Astrocyte (in vitro differentiated cells and primary cell): ENCODE results near the gene ST6GALNAC6. TPM values are rescaled to one million over a fixed set of nuclear protein-coding genes. Genes with fewer than 3 reads are reported as not detected.

ENCODE experiments used
- DNase-seq: peaks from one replicate; pipeline ENCODE4 v3.0.0-alpha.2; 2010; ENCODE audit warnings: low read depth
- FAIRE-seq: peaks from 2 replicates; lab custom pipeline; 2011; peaks lifted over from hg19 to GRCh38; lab: Jason Lieb, UNC
- H2AFZ ChIP-seq: 2 replicates; pipeline ENCODE4 v1.6.0; 2012; ENCODE audit warnings: low read depth, low read length, inconsistent platforms
- H3K27ac ChIP-seq: 2 replicates; pipeline ENCODE4 v1.5.1; 2011; ENCODE audit warnings: low read depth, low read length, inconsistent platforms
- H3K27me3 ChIP-seq: 2 replicates; pipeline ENCODE4 v1.6.0; 2011; ENCODE audit warnings: low read length, inconsistent platforms; ENCODE audit not compliant: insufficient read depth
- H3K36me3 ChIP-seq: 2 replicates; pipeline ENCODE4 v1.5.1; 2011; ENCODE audit warnings: low read length, inconsistent platforms; ENCODE audit not compliant: insufficient read depth
- H3K4me1 ChIP-seq: 2 replicates; pipeline ENCODE4 v1.5.1; 2011; ENCODE audit warnings: low read length, inconsistent platforms; ENCODE audit not compliant: insufficient read depth
- H3K4me2 ChIP-seq: 2 replicates; pipeline ENCODE4 v1.6.0; 2012; ENCODE audit warnings: low read length, inconsistent platforms
- H3K4me3 ChIP-seq: 2 replicates; pipeline ENCODE4 v1.5.1; 2011; ENCODE audit warnings: low read depth, mild to moderate bottlenecking, low read length, inconsistent platforms; ENCODE audit not compliant: insufficient read depth
- H3K79me2 ChIP-seq: 2 replicates; pipeline ENCODE4 v1.6.0; 2012; ENCODE audit warnings: mild to moderate bottlenecking, low read length, inconsistent platforms; ENCODE audit not compliant: insufficient read depth
- H3K9ac ChIP-seq: 2 replicates; pipeline ENCODE4 v1.6.0; 2012; ENCODE audit warnings: mild to moderate bottlenecking, low read length, inconsistent platforms
- H3K9me3 ChIP-seq: 2 replicates; pipeline ENCODE4 v1.5.1; 2012; ENCODE audit warnings: low read depth, mild to moderate bottlenecking, low read length, inconsistent platforms; ENCODE audit not compliant: insufficient read depth
- H4K20me1 ChIP-seq: 2 replicates; pipeline ENCODE4 v1.6.0; 2012; ENCODE audit warnings: low read length, inconsistent platforms; ENCODE audit not compliant: insufficient read depth
- H3K27ac Mint-ChIP-seq: one replicate; pipeline ENCODE4 v1.8.0; 2021; ENCODE audit warnings: mild to moderate bottlenecking, mixed read lengths; ENCODE audit not compliant: unreplicated experiment
- H3K27me3 Mint-ChIP-seq: one replicate; pipeline ENCODE4 v1.8.0; 2021; ENCODE audit warnings: low read depth, mixed read lengths; ENCODE audit not compliant: unreplicated experiment
- H3K36me3 Mint-ChIP-seq: one replicate; pipeline ENCODE4 v1.8.0; 2021; ENCODE audit warnings: low read depth, mixed read lengths; ENCODE audit not compliant: unreplicated experiment
- H3K4me1 Mint-ChIP-seq: one replicate; pipeline ENCODE4 v1.8.0; 2021; ENCODE audit warnings: low read depth, mixed read lengths; ENCODE audit not compliant: unreplicated experiment
- H3K4me3 Mint-ChIP-seq: one replicate; pipeline ENCODE4 v1.8.0; 2021; ENCODE audit warnings: mild to moderate bottlenecking, moderate library complexity, mixed read lengths; ENCODE audit not compliant: unreplicated experiment
- H3K9me3 Mint-ChIP-seq: one replicate; pipeline ENCODE4 v1.8.0; 2021; ENCODE audit warnings: mild to moderate bottlenecking, mixed read lengths; ENCODE audit not compliant: unreplicated experiment
- CTCF ChIP-seq: IDR thresholded peaks from 2 replicates; pipeline ENCODE4 v1.5.1; 2011; ENCODE audit warnings: low read depth, mild to moderate bottlenecking, inconsistent platforms, low read length, moderate library complexity; ENCODE audit not compliant: insufficient read depth
- EZH2 ChIP-seq: IDR thresholded peaks from 2 replicates; pipeline ENCODE4 v1.6.1; 2012; ENCODE audit warnings: mild to moderate bottlenecking, low read length, inconsistent platforms; ENCODE audit not compliant: insufficient read depth
- total RNA-seq: library from RNA; stranded (reverse); gene quantifications from 2 replicates; pipeline ENCODE4 v1.2.1, GENCODE V29; 2021

Gene ST6GALNAC6
- total RNA-seq, 1 donor from 2014 or later = 30.4 TPM

- Histone ChIP-seq H3K9me3 (no peaks in the 10 kb centered on the region), H3K36me3 (peaks cover under 1% of the 10 kb centered on the region), H3K4me1 (peaks cover 40% of the 10 kb centered on the region), H3K9ac (peak within 1 kb of the TSS; percentile 82), H4K20me1 (no peaks in the 10 kb centered on the region), H3K27ac (peak within 1 kb of the TSS; percentile 0), H3K4me3 (peak within 1 kb of the TSS; percentile 70), H3K79me2 (peaks cover 8% of the 10 kb centered on the region), H3K4me2 (peak within 1 kb of the TSS; percentile 90), H3K27me3 (no peaks in the 10 kb centered on the region), H2AFZ (peak within 1 kb of the TSS; percentile 87)
- TF ChIP-seq EZH2 = no peak
- TF ChIP-seq CTCF = no peak
- peak; percentile 66 for DNase-seq
- H3K36me3 Mint-ChIP-seq = peaks cover 3% of the 10 kb centered on the region
- peak within 1 kb of the TSS; percentile 84 for H3K4me3 Mint-ChIP-seq
- H3K9me3 Mint-ChIP-seq = no peaks in the 10 kb centered on the region
- H3K27ac Mint-ChIP-seq = no peak within 1 kb of the TSS
- H3K27me3 Mint-ChIP-seq = no peaks in the 10 kb centered on the region
- H3K4me1 Mint-ChIP-seq = peaks cover 15% of the 10 kb centered on the region
- FAIRE-seq = no peak
Observed at GRCh38 chr9:127916720-127917581, 17.5 kb upstream of the ST6GALNAC6 start, which contains the start of gene ST6GALNAC4. Gene ST6GALNAC4 (minus strand): TSS chr9:127917041. CDS start chr9:127916419, 622 bp downstream.

GRCh38 chr9:127915801-127916719 lies 16.7 kb upstream of the ST6GALNAC6 start:
- H3K36me3 Mint-ChIP-seq = peaks cover 9% of the 10 kb centered on the region
- Histone ChIP-seq H3K9ac (peak overlapping the region; percentile 82), H3K79me2 (peaks cover 8% of the 10 kb centered on the region), H3K4me2 (peak overlapping the region; percentile 90), H3K36me3 (peaks cover 3% of the 10 kb centered on the region), H3K27ac (peak overlapping the region; percentile 0), H4K20me1 (no peaks in the 10 kb centered on the region), H2AFZ (peak overlapping the region; percentile 87), H3K4me1 (peaks cover 33% of the 10 kb centered on the region), H3K4me3 (peak overlapping the region; percentile 70), H3K9me3 (no peaks in the 10 kb centered on the region), H3K27me3 (no peaks in the 10 kb centered on the region)
- no peaks in the 10 kb centered on the region for H3K27me3 Mint-ChIP-seq
- DNase-seq = no peak
- FAIRE-seq = no peak
- TF ChIP-seq CTCF = no peak
- no peak for TF ChIP-seq EZH2
- H3K9me3 Mint-ChIP-seq = no peaks in the 10 kb centered on the region
- no peak overlapping the region for H3K27ac Mint-ChIP-seq
- peak overlapping the region; percentile 84 for H3K4me3 Mint-ChIP-seq
- H3K4me1 Mint-ChIP-seq = peaks cover 15% of the 10 kb centered on the region
